HCT116 (cell line): ENCODE data around the gene KIF13A. TPM values are rescaled to one million over a fixed set of nuclear protein-coding genes. Genes with fewer than 3 reads are reported as not detected.
"Not testable (repeated sequence)": the region's sequence is repeated elsewhere in the genome, so short reads cannot be mapped to it uniquely, and the experiment has no call there.

Experiments
- ATAC-seq: fragments of 200-7000 bp; cut with Tn5 transposase; 2 replicates; pipeline ENCODE4 v1.9.1; 2020; ENCODE audit warnings: mild to moderate bottlenecking, moderate library complexity
- BruUV-seq: library from RNA; stranded (reverse); fragments of 400-500 nt; replicated peaks from 2 replicates; lab custom pipeline; 2021; lab: Mats Ljungman, UMichigan
- CTCF ChIA-PET: fragments of 300-600 bp; sonication (Branson Sonifier 250); formaldehyde crosslinking; loops from one replicate; lab custom pipeline; 2021; ENCODE audit warnings: antibody characterized with exemption; lab: Charles Lee
- POLR2A ChIA-PET: fragments of 300-600, 350-600 bp; sonication (Branson Sonifier 250); formaldehyde crosslinking; loops from one replicate; lab custom pipeline; 2021; ENCODE audit warnings: antibody characterized with exemption; lab: Charles Lee
- RAD21 ChIA-PET, 2 experiments: fragments of 300-600 bp; sonication (Branson Sonifier 250); formaldehyde crosslinking; loops; one replicate each; lab custom pipeline; 2023; ENCODE audit warnings: low total read pairs in 2 of 2; ENCODE audit not compliant: uncharacterized antibody in 2 of 2, unreplicated experiment in 2 of 2, low non-redundant PET in 1 of 2; lab: Charles Lee
- DNase-seq: peaks from one replicate; pipeline ENCODE4 v3.0.0-alpha.2; 2010; ENCODE audit warnings: low read depth, low spot score
- H2AFZ ChIP-seq: fragments of 200-600 bp; shearing (Covaris generic), sonication (generic); 2 replicates; pipeline ENCODE4 v1.6.1; 2017; ENCODE audit warnings: low read depth, mixed run types, mixed read lengths, antibody characterized with exemption, low read length; ENCODE audit not compliant: poor library complexity, severe bottlenecking
- H3K27ac ChIP-seq: 2 replicates; pipeline ENCODE4 v1.5.1; 2012; ENCODE audit warnings: low read depth, low read length
- H3K27me3 ChIP-seq: fragments of 200-600 bp; sonication (generic); 2 replicates; pipeline ENCODE4 v1.6.1; 2016; ENCODE audit warnings: mixed run types, low read length, mixed read lengths; ENCODE audit not compliant: insufficient read depth
- H3K36me3 ChIP-seq, 2 experiments: fragments of 200-500 bp in 1 of 2; fragments of 200-600 bp in 1 of 2; sonication (Bioruptor generic) in 1 of 2; sonication (generic) in 1 of 2; 2 replicates each; pipeline versions ENCODE4 v1.5.1 to v1.6.1; 2014 to 2016; ENCODE audit warnings: low read length in 2 of 2, inconsistent platforms in 1 of 2, mixed read lengths in 1 of 2, mixed run types in 1 of 2; ENCODE audit not compliant: insufficient read depth in 2 of 2, control insufficient read depth in 1 of 2
- H3K4me1 ChIP-seq, 2 experiments: fragments of 200-600 bp in 1 of 2; sonication (generic) in 1 of 2; 2 replicates each; pipeline versions ENCODE4 v1.5.1 to v1.6.1; 2012 to 2017; ENCODE audit warnings: low read length in 2 of 2, inconsistent platforms in 1 of 2, mild to moderate bottlenecking in 1 of 2, mixed read lengths in 1 of 2, mixed run types in 1 of 2, moderate library complexity in 1 of 2; ENCODE audit not compliant: insufficient read depth in 2 of 2, control insufficient read depth in 1 of 2
- H3K4me2 ChIP-seq: fragments of 200-600 bp; sonication (generic); 2 replicates; pipeline ENCODE4 v1.6.1; 2017; ENCODE audit warnings: mixed run types, low read length, mixed read lengths
- H3K4me3 ChIP-seq, 2 experiments: fragments of 200-600 bp in 1 of 2; sonication (generic) in 1 of 2; replicated peaks in 1 of 2; 2 replicates each; pipeline ENCODE4 v1.5.1; 2011 to 2016; ENCODE audit warnings: low read length in 2 of 2, control low read depth in 1 of 2, low read depth in 1 of 2, mild to moderate bottlenecking in 1 of 2, mixed read lengths in 1 of 2, mixed run types in 1 of 2
- H3K79me2 ChIP-seq: fragments of 200-600 bp; sonication (generic); 2 replicates; pipeline ENCODE4 v1.6.1; 2017; ENCODE audit warnings: mild to moderate bottlenecking, mixed run types, low read length, moderate library complexity, mixed read lengths; ENCODE audit not compliant: insufficient read depth
- H3K9ac ChIP-seq: fragments of 200-600 bp; sonication (generic); 2 replicates; pipeline ENCODE4 v1.6.1; 2016; ENCODE audit warnings: low read length, mixed read lengths
- H3K9me2 ChIP-seq: fragments of 200-600 bp; sonication (generic), shearing (Covaris generic); 2 replicates; pipeline ENCODE4 v1.6.1; 2017; ENCODE audit warnings: mixed run types, mild to moderate bottlenecking, moderate library complexity; ENCODE audit not compliant: insufficient read depth
- H3K9me3 ChIP-seq, 2 experiments: fragments of 200-500 bp in 1 of 2; fragments of 200-600 bp in 1 of 2; sonication (Bioruptor generic) in 1 of 2; sonication (generic) in 1 of 2; 2 replicates each; pipeline ENCODE4 v1.6.1; 2014 to 2017; ENCODE audit warnings: low read length in 2 of 2, mixed read lengths in 2 of 2, inconsistent platforms in 1 of 2, low read depth in 1 of 2, mild to moderate bottlenecking in 1 of 2, mixed run types in 1 of 2, moderate library complexity in 1 of 2; ENCODE audit not compliant: control insufficient read depth in 1 of 2, insufficient read depth in 1 of 2
- H4K20me1 ChIP-seq: fragments of 200-600 bp; sonication (generic), shearing (Covaris generic); 2 replicates; pipeline ENCODE4 v1.6.1; 2017; ENCODE audit warnings: mixed run types, mild to moderate bottlenecking, moderate library complexity; ENCODE audit not compliant: insufficient read depth
- CEBPB ChIP-seq: IDR thresholded peaks from 2 replicates; pipeline ENCODE4 v1.6.1; 2012; ENCODE audit warnings: low read depth
- EZH2 ChIP-seq: fragments of 200-600 bp; sonication (generic); IDR thresholded peaks from 2 replicates; pipeline ENCODE4 v1.6.1; 2017; ENCODE audit warnings: antibody characterized with exemption, mixed run types
- EZH2phosphoT487 ChIP-seq: fragments of 200-600 bp; IDR thresholded peaks from 2 replicates; pipeline ENCODE4 v1.6.1; 2018; ENCODE audit warnings: antibody characterized with exemption, borderline replicate concordance
- FOSL1 ChIP-seq: IDR thresholded peaks from 2 replicates; pipeline ENCODE4 v1.6.1; 2012; ENCODE audit warnings: low read depth
- JUND ChIP-seq: IDR thresholded peaks from 2 replicates; pipeline ENCODE4 v1.6.1; 2012
- MAX ChIP-seq: IDR thresholded peaks from 2 replicates; pipeline ENCODE4 v1.6.1; 2012
- POLR2A ChIP-seq: IDR thresholded peaks from 2 replicates; pipeline ENCODE4 v1.7.0; 2011; ENCODE audit warnings: borderline replicate concordance; ENCODE audit not compliant: insufficient read depth, insufficient read length; ENCODE audit errors: extremely low read depth
- SIN3A ChIP-seq: IDR thresholded peaks from 2 replicates; pipeline ENCODE4 v1.6.1; 2012; ENCODE audit warnings: low read depth
- SP1 ChIP-seq: IDR thresholded peaks from 2 replicates; pipeline ENCODE4 v1.6.1; 2012; ENCODE audit warnings: low read depth
- SRF ChIP-seq: IDR thresholded peaks from 2 replicates; pipeline ENCODE4 v1.6.1; 2012; ENCODE audit warnings: low read depth
- TCF7L2 ChIP-seq: IDR thresholded peaks from 2 replicates; pipeline ENCODE4 v1.7.0; 2011; ENCODE audit warnings: borderline replicate concordance, inconsistent platforms; ENCODE audit not compliant: insufficient read depth, insufficient read length; ENCODE audit errors: extremely low read depth
- ZBTB33 ChIP-seq: IDR thresholded peaks from 2 replicates; pipeline ENCODE4 v1.6.1; 2011; ENCODE audit warnings: mild to moderate bottlenecking, low read length, moderate library complexity; ENCODE audit not compliant: insufficient replicate concordance; ENCODE audit errors: extremely low read depth
- ZFX ChIP-seq: fragments of 450-650 bp; IDR thresholded peaks from 2 replicates; pipeline ENCODE4 v1.6.1; 2017
- intact Hi-C: fragments of 100-400 bp; cut with micrococcal nuclease; formaldehyde crosslinking; loops from 2 replicates; pipeline ENCODE4 v1.10.0; 2022
- total RNA-seq: library from RNA; stranded (reverse); gene quantifications from one replicate; pipeline ENCODE4 v1.2.1, GENCODE V29; 2021; ENCODE audit not compliant: unreplicated experiment
- TF ChIP-seq, protein P1 (sequence below), 3 experiments: fragments of 200-600 bp in 1 of 3; sonication (generic) in 1 of 3; IDR thresholded peaks in 2 of 3; conservative IDR thresholded peaks in 1 of 3; 2 replicates each; pipeline ENCODE4 v1.5.1; 2012 to 2017; ENCODE audit warnings: low read depth in 2 of 3, low read length in 2 of 3, antibody characterized with exemption in 1 of 3, borderline replicate concordance in 1 of 3, control low read depth in 1 of 3, mild to moderate bottlenecking in 1 of 3, mixed read lengths in 1 of 3, mixed run types in 1 of 3, moderate library complexity in 1 of 3; ENCODE audit not compliant: insufficient read depth in 1 of 3
- TF ChIP-seq, protein P2 (sequence below): IDR thresholded peaks from 2 replicates; pipeline ENCODE4 v1.6.1; 2012

Gene KIF13A
- total RNA-seq, 1 experiment from 2014 or later: 23.1 TPM

DNA sequence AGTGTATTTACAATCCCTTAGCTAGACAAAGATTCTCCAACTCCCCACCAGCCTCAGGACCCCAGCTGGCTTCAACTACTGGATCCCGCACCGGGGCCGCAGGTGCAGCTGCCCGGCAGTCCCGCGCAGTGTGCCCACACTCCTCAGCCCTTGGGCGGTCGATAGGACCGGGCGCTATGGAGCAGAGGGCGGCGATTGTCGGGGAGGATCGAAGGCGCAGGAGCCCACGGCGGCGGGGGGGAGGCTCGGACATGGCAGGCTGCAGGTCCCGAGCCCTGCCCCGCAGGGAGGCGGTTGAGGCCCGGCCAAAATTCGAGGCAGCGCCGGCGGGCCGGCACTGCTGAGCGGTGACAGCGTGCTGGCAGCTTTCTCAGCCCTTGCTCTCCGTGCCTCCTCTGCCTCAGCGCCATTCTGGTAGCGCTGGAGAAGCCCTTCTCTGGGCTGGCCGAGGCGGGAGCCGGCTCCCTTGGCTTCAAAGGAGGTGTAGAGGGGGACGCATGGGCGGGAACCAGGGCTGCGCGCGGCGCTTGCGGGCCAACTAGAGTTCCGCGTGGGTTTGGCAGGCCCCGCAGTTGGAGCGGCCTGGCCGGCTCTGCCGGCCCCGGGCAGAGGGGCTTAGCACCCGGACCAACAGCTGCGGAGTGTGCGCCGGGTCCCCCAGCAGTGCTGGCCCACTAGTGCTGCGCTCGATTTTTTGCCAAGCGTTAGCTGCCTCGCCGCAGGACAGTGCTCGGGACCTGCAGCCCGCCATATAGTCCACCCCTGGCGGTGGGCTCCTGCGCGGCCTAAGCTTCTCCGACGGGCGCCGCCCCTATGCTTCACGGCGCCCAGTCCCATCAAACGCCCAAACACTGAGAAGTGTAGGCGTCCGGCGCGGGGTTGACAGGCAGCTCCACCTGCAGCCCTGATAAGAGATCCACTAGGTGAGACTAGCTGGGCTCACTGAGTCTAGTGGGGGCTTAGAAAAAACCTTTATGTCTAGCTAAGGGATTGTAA is 32.4 kb upstream of the KIF13A start:
- H3K4me2 ChIP-seq: no peak overlapping the region
- no peak overlapping the region for H3K9ac ChIP-seq
- ChIA-PET CTCF (no interaction called here), POLR2A (interaction anchor here (0.9 to 1.4 kb wide), 2 partner anchors 9 kb away, joined by 3 read pairs; no protein-coding TSS in a partner anchor), RAD21 (no interaction called here)
- TF ChIP-seq POLR2A (no peak), ZFX (no peak), JUND (no peak), SIN3A (no peak), MAX (no peak), SRF (no peak), SP1 (no peak), FOSL1 (no peak), TCF7L2 (no peak), EZH2 (no peak), CEBPB (no peak), EZH2phosphoT487 (no peak), ZBTB33 (no peak)
- TF ChIP-seq, protein P1, sequence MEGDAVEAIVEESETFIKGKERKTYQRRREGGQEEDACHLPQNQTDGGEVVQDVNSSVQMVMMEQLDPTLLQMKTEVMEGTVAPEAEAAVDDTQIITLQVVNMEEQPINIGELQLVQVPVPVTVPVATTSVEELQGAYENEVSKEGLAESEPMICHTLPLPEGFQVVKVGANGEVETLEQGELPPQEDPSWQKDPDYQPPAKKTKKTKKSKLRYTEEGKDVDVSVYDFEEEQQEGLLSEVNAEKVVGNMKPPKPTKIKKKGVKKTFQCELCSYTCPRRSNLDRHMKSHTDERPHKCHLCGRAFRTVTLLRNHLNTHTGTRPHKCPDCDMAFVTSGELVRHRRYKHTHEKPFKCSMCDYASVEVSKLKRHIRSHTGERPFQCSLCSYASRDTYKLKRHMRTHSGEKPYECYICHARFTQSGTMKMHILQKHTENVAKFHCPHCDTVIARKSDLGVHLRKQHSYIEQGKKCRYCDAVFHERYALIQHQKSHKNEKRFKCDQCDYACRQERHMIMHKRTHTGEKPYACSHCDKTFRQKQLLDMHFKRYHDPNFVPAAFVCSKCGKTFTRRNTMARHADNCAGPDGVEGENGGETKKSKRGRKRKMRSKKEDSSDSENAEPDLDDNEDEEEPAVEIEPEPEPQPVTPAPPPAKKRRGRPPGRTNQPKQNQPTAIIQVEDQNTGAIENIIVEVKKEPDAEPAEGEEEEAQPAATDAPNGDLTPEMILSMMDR (IDR thresholded peaks at IDR 0.05 in 2 of 3, conservative IDR thresholded peaks at IDR 0.05 in 1 of 3; ENCODE audit: borderline replicate concordance in 1 of 3, insufficient read depth in 1 of 3, low read depth in 2 of 3, low read length in 2 of 3): no peak
- TF ChIP-seq, protein P2, sequence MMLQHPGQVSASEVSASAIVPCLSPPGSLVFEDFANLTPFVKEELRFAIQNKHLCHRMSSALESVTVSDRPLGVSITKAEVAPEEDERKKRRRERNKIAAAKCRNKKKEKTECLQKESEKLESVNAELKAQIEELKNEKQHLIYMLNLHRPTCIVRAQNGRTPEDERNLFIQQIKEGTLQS: no peak
- ATAC-seq: no peak
- H3K27ac ChIP-seq: no peak overlapping the region
- no peaks in the 10 kb centered on the region for H3K79me2 ChIP-seq
- no peak overlapping the region for H3K4me3 ChIP-seq
- no peaks in the 10 kb centered on the region for H3K9me2 ChIP-seq
- intact Hi-C loops: no loop called here
- H3K36me3 ChIP-seq: no peaks in the 10 kb centered on the region
- H3K9me3 ChIP-seq: no peaks in the 10 kb centered on the region
- no peak overlapping the region for H2AFZ ChIP-seq
- no peaks in the 10 kb centered on the region for H4K20me1 ChIP-seq
- no TSS peak for BruUV-seq
- H3K4me1 ChIP-seq: peaks cover 0 to 8% of the 10 kb centered on the region in 2 experiments; a peak in 1 of 4 replicates
- no peaks in the 10 kb centered on the region for H3K27me3 ChIP-seq
- DNase-seq: no peak

DNA sequence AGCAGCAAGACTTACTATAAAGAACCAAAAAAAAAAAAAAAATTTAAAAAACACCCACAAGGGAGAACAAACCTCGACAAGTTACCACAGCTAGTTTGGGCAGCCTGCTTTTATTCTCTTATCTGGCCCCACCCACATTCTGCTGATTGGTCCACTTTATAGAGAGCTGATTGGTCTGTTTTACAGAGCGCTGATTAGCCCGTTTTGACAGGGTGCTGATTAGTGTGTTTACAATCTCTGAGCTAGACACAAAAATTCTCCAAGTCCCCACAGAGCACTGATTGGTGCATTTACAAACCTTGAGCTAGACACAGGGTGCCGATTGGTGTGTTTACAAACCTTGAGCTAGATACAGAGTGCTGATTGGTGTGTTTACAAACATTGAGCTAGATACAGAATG is 31.7 kb upstream of the KIF13A start:
- BruUV-seq, H3K4me2 ChIP-seq, H4K20me1 ChIP-seq, H3K79me2 ChIP-seq, H3K9ac ChIP-seq, CTCF ChIA-PET, RAD21 ChIA-PET, H2AFZ ChIP-seq, H3K9me3 ChIP-seq, DNase-seq, H3K36me3 ChIP-seq, H3K27ac ChIP-seq, ATAC-seq, H3K4me3 ChIP-seq, POLR2A ChIA-PET, H3K4me1 ChIP-seq, intact Hi-C loops, H3K27me3 ChIP-seq, H3K9me2 ChIP-seq: not testable (repeated sequence)
